ENCODE measurements around the gene PKHD1. TPM values are rescaled to one million over a fixed set of nuclear protein-coding genes. Genes with fewer than 3 reads are reported as not detected.

The PKHD1 gene
- total and polyA plus RNA-seq, 2 of the 13 experiments (the other 11 are each of a cell fraction or from before 2014, with no cell fraction given): 0.01 to 0.13 TPM

DNA sequence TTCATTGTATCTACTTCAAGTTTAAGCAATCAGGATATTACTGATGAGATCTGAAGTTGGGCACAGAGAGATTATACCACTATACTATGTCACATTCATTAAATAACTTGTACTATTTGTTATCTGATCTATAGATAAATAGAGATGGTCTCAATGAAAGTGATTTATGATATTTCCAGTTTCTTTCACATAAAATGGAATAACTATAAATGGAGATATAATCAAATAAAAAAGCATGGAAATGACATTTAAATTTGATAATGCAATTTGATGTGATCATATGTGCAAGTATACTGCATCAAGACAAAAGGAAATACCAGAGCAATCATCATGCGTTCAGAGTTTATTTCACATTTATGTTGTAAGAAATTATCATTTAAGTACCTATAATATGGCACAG is 368.9 kb downstream of the PKHD1 start (continued):
- TF ChIP-seq HMGXB3 (CRISPR knock-in tag; IDR thresholded peaks at IDR 0.05; ENCODE audit: borderline replicate concordance): no peak
- no peak for TF ChIP-seq ZNF563 (CRISPR knock-in tag; IDR thresholded peaks at IDR 0.05)
- TF ChIP-seq ZNF768 (CRISPR knock-in tag; IDR thresholded peaks at IDR 0.05): no peak
- no peak for TF ChIP-seq ATF3 (CRISPR knock-in tag; IDR thresholded peaks at IDR 0.05)
- no peak for TF ChIP-seq ZBTB38 (CRISPR knock-in tag; IDR thresholded peaks at IDR 0.05)
- no peak for TF ChIP-seq RARA (CRISPR knock-in tag; IDR thresholded peaks at IDR 0.05)
- no peak for TF ChIP-seq ZNF761 (CRISPR knock-in tag; conservative IDR thresholded peaks at IDR 0.05)
- no peak for TF ChIP-seq FIP1L1 (IDR thresholded peaks at IDR 0.05; ENCODE audit: borderline replicate concordance, insufficient read depth, low read depth, low read length)
- TF ChIP-seq ZNF777 (CRISPR knock-in tag; IDR thresholded peaks at IDR 0.05): no peak
- no peak for TF ChIP-seq POLR2G (IDR thresholded peaks at IDR 0.05; ENCODE audit: low read depth, low read length)
- TF ChIP-seq MTF2 (CRISPR knock-in tag; IDR thresholded peaks at IDR 0.05; ENCODE audit: borderline replicate concordance): no peak

Measured in HepG2 (cell line).